Right lobe of liver (tissue), 4 donors: ENCODE data around the gene PLCB1.

Experiments used
- POLR2A ChIP-seq: fragments of 450-650 bp; IDR thresholded peaks from one replicate; pipeline ENCODE4 v1.6.1; 2017; ENCODE audit warnings: antibody characterized with exemption, mild to moderate bottlenecking
- TF ChIP-seq, protein P1 (sequence below), 4 donors: fragments of 200-600 bp in 3 of 4; fragments of 450-650 bp in 1 of 4; IDR thresholded peaks; one replicate each; pipeline versions ENCODE4 v1.5.1 to v1.8.0; 2016 to 2022; ENCODE audit warnings: antibody characterized with exemption in 4 of 4, mild to moderate bottlenecking in 2 of 4
- donor health status: DM: no; HTN: no; CAD: no.
- donor health status: DM: no; HTN: no; CAD: no.
- donor health status: DM: no; HTN: yes; CAD: no.

DNA sequence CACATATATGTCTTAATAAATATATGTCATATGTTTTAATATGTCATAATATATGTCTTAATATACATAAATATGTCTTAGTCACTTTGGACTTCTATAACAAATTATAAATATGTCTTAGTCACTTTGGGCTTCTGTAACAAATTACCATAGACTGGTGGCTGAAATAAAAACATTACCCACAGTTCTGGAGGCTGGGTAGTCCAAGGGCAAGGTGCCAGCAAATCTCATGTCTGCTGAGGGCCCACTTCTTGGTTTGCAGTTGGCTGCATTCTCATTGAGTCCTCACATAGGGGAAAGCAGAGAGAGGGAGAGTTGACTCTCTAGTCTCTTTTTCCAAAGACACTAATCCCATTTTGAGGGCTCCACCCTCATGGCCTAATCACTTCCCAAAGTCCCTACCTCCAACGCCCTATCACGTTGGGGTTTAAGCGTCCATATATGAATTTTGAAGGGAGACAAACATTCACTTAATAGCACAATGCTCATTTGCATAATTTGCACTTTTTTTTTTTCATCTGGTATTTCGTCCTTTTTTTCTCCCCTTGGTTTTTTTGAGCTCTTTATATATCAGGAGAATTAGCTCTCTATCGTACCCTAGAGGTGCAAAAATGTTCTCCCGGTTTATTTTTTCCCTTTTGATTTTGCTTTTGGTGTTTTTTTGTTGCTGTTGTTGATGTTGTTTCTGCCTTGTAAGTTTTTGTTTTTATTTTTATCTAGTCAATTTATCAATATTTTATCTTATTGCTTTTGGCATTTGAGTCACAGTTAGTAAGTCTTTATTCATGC is 266.4 kb downstream of the PLCB1 start:
- TF ChIP-seq, protein P1, sequence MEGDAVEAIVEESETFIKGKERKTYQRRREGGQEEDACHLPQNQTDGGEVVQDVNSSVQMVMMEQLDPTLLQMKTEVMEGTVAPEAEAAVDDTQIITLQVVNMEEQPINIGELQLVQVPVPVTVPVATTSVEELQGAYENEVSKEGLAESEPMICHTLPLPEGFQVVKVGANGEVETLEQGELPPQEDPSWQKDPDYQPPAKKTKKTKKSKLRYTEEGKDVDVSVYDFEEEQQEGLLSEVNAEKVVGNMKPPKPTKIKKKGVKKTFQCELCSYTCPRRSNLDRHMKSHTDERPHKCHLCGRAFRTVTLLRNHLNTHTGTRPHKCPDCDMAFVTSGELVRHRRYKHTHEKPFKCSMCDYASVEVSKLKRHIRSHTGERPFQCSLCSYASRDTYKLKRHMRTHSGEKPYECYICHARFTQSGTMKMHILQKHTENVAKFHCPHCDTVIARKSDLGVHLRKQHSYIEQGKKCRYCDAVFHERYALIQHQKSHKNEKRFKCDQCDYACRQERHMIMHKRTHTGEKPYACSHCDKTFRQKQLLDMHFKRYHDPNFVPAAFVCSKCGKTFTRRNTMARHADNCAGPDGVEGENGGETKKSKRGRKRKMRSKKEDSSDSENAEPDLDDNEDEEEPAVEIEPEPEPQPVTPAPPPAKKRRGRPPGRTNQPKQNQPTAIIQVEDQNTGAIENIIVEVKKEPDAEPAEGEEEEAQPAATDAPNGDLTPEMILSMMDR (IDR thresholded peaks at IDR 0.05): no peak
- no peak for TF ChIP-seq POLR2A
